Measurements from ENCODE around the gene SBNO2. TPM values are rescaled to one million over a fixed set of nuclear protein-coding genes. Genes with fewer than 3 reads are reported as not detected.

The SBNO2 gene
- total RNA-seq, 4 donors from 2014 or later: 26.4 to 71.0 (median 57.8) TPM

DNA sequence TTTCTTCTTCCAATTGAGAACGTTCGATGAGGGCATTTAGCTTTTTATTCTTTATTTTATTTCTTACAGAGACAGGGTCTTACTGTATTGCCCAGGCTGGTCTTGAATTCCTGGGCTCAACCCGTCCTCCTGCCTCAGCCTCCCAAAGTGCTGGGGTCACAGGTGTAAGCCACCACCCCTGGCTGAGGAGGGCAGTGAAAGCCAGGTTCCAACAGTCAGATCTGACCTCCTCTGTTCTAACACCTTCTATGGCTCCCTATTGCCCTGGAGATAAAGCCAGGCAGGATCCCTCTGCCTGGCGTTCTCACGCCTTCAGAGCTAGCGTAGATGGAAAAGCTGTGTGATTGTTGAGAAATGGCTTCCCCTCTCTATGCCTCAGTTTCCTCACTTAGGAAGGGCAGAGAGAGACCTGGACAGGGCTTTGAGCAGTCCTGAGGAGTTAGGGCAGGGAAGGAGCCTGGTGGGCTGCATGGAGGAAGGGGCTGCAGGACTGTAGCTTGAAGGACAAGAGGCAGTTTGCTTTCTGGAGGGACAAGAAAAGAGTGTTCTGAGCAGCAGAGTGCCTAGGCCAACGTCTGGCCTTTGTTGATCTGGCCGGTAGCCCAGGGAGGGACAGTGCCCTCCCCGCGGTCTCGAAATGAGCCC lies 101.6 kb downstream of the SBNO2 start:
- no peak overlapping the region for H3K4me3 ChIP-seq
- H3K4me1 ChIP-seq: peaks cover 0 to 63% (median 42%) of the 10 kb centered on the region in 4 donors
- H3K27me3 ChIP-seq: peaks cover 0 to 26% of the 10 kb centered on the region in 2 donors
- H3K9me3 ChIP-seq: no peaks in the 10 kb centered on the region
- TF ChIP-seq POLR2A (IDR thresholded peaks at IDR 0.05): no peak
- TF ChIP-seq, protein P1, sequence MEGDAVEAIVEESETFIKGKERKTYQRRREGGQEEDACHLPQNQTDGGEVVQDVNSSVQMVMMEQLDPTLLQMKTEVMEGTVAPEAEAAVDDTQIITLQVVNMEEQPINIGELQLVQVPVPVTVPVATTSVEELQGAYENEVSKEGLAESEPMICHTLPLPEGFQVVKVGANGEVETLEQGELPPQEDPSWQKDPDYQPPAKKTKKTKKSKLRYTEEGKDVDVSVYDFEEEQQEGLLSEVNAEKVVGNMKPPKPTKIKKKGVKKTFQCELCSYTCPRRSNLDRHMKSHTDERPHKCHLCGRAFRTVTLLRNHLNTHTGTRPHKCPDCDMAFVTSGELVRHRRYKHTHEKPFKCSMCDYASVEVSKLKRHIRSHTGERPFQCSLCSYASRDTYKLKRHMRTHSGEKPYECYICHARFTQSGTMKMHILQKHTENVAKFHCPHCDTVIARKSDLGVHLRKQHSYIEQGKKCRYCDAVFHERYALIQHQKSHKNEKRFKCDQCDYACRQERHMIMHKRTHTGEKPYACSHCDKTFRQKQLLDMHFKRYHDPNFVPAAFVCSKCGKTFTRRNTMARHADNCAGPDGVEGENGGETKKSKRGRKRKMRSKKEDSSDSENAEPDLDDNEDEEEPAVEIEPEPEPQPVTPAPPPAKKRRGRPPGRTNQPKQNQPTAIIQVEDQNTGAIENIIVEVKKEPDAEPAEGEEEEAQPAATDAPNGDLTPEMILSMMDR (IDR thresholded peaks at IDR 0.05): no peak
- H3K27ac ChIP-seq: peak overlapping the region in 1 of 4 donors; percentile 49
- no peaks in the 10 kb centered on the region for H3K36me3 ChIP-seq
- no peak for DNase-seq

DNA sequence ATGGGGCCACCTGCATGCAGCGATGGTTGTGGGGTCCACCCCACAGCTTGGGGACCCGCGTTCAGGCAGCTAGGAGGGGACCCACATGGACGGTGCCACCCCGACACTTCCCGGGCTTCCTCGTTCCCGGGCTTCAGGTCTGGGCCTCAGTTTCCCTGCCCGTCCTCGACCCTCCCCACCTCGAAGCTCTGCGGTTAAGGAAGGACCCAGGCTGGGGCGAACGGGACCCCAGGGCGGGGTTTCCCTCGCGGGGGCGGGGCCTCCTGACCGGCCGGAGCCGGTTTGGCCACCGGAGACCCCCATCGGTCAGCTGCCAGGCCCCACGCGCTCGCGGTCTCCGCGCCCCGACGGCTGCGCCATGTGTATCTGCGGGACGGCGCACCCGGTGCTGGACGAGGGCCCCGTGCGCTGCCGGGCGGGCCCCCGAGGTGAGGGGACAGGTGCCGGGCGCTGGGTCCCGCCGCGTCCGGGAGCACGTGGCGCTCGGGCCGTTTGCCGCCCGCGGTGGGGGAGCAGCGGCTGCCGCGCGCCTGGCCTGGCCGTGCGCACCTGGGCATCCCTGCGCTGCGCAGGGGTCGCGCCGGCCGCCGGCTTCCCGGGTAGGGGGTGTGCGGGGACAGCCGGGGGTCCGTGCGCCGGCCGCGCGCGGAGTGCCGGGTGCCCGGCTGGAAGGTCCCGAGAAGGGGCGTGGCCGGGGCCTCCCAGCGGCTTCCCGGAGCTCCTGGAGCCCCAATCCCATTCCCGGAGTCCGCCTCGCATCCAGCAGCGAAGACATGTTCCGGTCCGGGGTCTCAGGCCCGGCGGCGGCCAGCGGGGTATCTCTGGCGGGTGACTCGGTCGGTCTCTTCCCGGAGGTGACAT lies 102.9 kb downstream of the SBNO2 start:
- peak overlapping the region in 1 of 4 donors; percentile 99 for H3K27ac ChIP-seq
- TF ChIP-seq POLR2A (IDR thresholded peaks at IDR 0.05): no peak
- TF ChIP-seq, protein P1 (IDR thresholded peaks at IDR 0.05): no peak
- no peak for DNase-seq
- no peaks in the 10 kb centered on the region for H3K9me3 ChIP-seq
- H3K27me3 ChIP-seq: peaks cover 0 to 37% of the 10 kb centered on the region in 2 donors
- H3K36me3 ChIP-seq: no peaks in the 10 kb centered on the region
- H3K4me1 ChIP-seq: peaks cover 0 to 64% (median 46%) of the 10 kb centered on the region in 4 donors
- H3K4me3 ChIP-seq: peak overlapping the region in 2 of 4 donors; percentile 2 to 7

DNA sequence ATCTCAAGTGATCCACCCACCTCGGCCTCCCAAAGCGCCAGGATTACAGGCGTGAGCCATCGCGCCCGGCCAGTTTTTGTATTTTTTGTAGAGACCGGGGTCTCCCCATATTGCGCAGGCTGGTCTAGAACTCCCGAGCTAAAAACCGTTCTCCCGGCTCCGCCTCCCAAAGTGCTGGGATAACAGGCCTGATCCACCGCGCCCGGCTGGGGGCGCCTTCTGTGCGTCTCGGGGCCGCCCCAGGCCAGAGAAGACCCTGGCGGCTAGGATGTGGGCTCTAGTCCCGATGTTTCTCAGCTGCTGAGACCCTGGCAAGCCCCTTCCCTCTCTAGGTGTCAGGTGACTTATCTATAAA lies 103.5 kb downstream of the SBNO2 start:
- TF ChIP-seq POLR2A (IDR thresholded peaks at IDR 0.05): no peak
- TF ChIP-seq, protein P1 (IDR thresholded peaks at IDR 0.05): no peak
- no peaks in the 10 kb centered on the region for H3K9me3 ChIP-seq

DNA sequence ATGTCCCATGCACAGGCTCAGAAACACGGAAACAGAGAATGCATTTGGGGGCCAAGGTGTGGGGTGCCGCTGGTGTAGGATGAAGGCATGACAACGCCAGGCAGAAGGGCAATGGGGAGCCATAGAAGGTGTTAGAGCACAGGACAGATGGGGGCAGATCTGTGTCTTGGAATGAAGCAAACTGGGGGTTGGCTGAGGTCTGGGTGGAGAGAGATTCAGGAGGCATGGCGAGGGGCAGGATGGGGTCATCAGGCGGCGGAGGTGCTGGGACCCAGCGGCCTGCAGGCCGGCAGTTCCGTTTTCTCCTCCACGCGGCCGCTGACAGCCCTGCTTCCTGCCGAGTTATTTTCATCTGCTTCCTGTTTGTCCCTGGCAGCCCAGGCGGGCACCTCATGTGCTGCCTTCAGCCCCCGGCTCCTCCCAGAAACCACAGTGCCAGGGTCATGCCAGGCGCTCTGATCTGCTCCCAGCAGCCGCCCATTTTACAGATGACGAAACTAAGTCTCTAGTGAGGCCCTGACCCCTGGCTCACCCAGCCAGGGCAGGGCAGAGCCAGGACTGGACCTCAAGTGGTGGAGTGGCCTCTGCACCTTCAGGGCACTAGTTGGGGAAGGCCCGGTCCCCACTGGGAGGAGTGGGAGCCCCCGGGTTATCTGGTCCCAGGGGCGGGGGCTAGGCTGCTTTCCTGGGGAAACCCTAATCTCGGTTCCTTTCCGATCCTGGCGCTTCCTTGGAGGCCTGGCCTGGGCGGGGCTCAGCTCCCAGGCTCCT lies 104.9 kb downstream of the SBNO2 start:
- Histone ChIP-seq H3K4me3 (peak overlapping the region; percentile 56 to 75 (median 64)), H3K27me3 (peaks cover 0 to 37% of the 10 kb centered on the region in 2 donors), H3K4me1 (peaks cover 0 to 67% (median 46%) of the 10 kb centered on the region in 4 donors), H3K27ac (peak overlapping the region; percentile 76 to 99 (median 84)), H3K9me3 (no peaks in the 10 kb centered on the region), H3K36me3 (no peaks in the 10 kb centered on the region)
- peak in 2 of 3 donors; percentile 89 to 93 for DNase-seq
- TF ChIP-seq, protein P1 (IDR thresholded peaks at IDR 0.05): peak in 2 of 6 experiments; percentile 14
- no peak for TF ChIP-seq POLR2A (IDR thresholded peaks at IDR 0.05)

More for the DNA sequence above, 103.5 kb downstream of the SBNO2 start:
- Histone ChIP-seq H3K27ac (peak overlapping the region in 1 of 4 donors; percentile 99), H3K4me1 (peaks cover 0 to 64% (median 46%) of the 10 kb centered on the region in 4 donors), H3K27me3 (peaks cover 0 to 37% of the 10 kb centered on the region in 2 donors), H3K36me3 (no peaks in the 10 kb centered on the region), H3K4me3 (no peak overlapping the region)
- DNase-seq: no peak

Data from Peyer's patch (tissue), 4 donors.